GM18505 (cell line): ENCODE results near the gene RASGRF2.
"Not testable (repeated sequence)": the region's sequence is repeated elsewhere in the genome, so short reads cannot be mapped to it uniquely, and the experiment has no call there.

Experiments used
- ATAC-seq: cut with Tn5 transposase; IDR thresholded peaks from one replicate; pipeline ENCODE4 v1.9.1; 2021; ENCODE audit not compliant: unreplicated experiment
- POLR2A ChIP-seq: IDR thresholded peaks from 4 replicates; pipeline ENCODE4 v1.6.1; 2011; ENCODE audit warnings: borderline replicate concordance; ENCODE audit not compliant: insufficient read depth, insufficient read length; ENCODE audit errors: extremely low read depth

Gene RASGRF2

DNA sequence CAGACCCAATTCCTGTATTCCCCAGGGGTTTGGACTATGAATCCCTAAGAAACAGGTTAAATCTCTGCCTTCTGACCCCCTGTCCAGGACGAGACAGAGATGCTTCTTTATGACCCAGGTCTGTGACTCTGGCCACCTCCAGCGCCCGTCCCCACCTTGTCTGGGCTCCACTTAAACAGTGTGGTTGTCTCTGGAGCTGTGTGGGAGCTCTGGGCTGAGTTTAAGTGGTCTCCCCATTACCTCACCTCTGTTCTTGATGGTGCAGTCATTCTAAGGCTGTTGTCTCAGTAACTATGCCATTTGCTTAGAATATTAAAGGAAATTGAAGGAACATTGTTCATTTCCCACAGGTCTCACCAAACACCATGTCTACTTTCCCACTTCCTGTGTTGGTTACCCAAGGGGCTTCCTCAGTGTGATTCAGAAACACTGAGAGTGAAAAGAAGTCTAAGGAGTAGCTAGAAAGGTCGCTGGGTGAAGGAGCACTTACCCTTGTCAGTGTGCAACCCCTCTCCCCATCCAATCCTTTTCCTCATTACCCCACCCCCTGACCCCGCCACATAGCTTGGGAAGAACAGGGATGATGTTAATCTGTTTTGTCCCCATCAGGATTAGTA lies 145.2 kb downstream of the RASGRF2 start:
- no peak for ATAC-seq

DNA sequence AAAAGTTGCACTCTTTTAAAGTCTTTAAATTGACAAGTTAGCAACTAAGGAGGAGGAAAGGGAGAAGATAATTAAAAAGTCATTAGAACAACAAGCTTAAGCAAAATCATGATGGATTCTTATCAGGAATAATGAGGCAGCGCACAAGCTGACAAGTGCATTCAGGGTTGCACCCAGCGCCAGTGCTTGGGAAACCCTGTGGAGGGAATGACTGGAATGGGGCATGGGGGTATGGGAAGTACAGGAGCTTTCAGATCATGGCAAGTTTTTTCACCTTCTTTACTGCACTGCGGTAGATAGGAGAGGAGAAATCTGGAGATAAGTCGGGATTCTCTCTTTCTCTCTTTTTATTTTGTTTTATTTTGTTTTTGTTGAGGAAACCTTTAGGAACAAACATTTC lies 155.1 kb downstream of the RASGRF2 start:
- ATAC-seq, result no peak
- TF ChIP-seq POLR2A, result no peak

More for the DNA sequence above, 145.2 kb downstream of the RASGRF2 start:
- TF ChIP-seq POLR2A, result no peak

DNA sequence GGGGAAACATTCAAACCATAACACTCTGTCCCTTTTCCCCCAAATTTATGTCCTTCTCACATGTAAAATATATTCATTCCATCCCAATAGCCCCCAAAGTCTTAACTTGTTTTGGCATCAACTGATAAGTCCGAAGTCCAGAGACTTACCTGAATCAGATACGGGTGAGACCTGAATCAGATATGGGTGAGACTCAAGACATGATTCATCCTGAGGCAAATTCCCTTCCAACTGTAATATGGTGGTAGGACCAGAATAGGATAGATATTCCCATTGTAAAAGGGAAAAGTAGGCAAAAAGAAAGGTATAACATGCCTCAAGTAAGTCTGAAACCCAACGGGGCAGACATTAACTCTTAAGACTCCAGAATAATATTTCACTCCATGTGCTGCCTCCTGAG lies 157.4 kb downstream of the RASGRF2 start:
- ATAC-seq, result no peak
- TF ChIP-seq POLR2A, result no peak

DNA sequence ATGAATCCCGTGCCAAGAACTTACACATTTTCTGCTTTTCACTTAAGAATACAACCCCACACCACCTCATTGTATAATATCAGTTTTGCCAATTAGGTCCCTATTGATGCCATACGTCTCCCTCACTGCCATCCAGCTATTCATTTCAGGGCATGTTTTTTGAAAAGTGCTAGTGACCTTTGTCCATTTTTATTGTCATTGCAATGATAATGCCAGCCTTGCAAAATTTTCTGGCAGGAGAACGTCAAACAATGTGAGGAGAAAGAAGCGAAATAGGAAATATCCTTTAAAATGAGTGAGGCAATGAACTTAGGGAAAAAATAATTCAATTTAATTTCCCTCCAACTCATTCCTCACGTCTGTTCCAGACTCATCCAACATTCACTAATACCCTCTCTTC lies 161.1 kb downstream of the RASGRF2 start:
- no peak for TF ChIP-seq POLR2A
- no peak for ATAC-seq

DNA sequence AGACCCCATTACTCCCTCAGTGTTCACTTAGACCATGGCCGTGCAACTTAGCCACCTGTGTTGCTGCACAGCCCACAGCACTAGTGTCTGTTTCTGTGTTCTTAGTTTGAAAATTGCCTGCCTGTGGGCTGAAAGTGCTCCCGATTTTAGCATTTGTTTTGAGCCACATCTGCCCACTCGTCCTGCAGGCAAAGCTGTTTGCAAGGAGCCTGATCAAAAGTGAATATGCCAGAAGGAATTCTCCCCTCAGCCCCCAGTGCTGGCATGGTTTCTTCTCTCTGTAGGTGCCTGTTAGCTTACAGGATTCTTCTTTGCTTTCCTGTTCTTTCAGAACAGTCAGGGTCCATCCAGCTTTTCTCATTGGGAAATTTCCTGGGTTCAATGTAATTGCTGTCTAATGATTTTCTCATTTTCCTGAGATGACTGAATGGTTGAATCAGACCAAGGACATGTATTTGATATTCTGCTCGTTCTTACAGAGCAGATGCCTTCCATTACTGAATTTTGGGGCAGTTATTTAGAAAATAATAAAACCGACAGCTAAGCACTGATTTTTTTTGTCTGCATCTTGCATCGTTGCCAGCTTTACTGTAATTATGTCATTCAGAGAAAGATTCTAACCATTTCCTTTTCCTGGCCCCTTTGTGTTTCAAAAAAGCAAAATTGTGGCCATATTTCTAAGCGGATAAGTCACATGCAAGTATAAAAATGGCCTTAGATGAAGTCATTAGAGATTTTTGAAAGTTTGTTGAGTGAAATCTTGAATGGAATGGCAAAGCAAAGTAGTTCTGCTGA lies 161.9 kb downstream of the RASGRF2 start:
- no peak for ATAC-seq
- no peak for TF ChIP-seq POLR2A

DNA sequence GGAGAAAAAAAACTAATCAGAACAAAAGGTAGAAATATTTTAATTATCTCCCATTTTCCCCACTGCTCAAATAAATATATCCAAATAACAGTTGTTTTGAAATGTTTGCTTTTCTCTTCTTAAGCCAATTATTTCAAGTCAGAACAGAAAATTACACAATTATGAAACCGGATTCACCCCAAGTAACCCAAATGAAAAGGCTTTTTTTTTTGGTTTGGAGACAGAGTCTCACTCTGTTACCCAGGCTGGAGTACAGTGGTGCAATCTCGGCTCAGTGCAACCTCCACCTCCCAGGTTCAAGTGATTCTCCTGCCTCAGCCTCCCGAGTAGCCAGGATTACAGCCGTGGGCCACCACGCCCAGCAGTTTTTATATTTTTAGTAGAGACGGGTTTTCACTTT lies 164.5 kb downstream of the RASGRF2 start:
- ATAC-seq, result not testable (repeated sequence)

DNA sequence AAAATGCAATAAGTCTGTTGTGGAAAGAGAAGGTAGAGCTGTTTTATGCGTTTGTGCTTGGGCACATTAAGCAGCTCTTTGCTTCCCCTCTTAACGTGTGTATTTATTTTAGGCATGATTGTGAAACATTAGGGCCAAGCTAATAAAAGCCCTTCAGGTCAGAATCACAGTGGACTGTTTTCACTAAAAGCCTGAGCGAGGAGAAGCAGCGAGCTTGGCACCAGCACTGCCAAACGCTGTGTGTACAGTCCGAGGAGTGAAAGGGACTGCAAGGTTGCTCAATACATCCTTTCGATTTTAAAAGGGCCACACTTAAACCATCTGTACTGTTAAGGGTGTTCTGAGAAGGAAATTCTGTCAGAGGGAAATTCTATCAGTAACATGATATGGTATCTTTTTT lies 165.8 kb downstream of the RASGRF2 start:
- no peak for TF ChIP-seq POLR2A
- ATAC-seq, result no peak

DNA sequence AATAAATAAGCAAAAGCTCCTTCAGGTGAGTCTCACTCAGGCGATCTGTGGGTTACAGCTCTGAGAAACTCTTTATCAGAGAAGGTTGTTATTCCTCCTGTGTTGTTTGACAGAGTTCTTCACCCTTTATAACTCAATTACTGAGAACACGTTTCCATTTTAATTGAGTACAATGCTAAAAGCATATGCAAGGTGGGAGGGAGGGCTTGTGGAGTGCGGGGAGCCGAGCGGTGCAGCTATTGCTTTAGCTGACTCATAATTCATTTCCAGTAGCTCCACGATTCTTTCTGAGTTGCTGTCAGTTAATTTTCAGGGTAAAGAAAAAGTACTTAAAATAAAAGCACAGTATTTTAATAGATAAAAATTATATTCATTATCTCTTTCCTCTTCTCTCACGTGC lies 168.3 kb downstream of the RASGRF2 start:
- ATAC-seq, result no peak
- no peak for TF ChIP-seq POLR2A

DNA sequence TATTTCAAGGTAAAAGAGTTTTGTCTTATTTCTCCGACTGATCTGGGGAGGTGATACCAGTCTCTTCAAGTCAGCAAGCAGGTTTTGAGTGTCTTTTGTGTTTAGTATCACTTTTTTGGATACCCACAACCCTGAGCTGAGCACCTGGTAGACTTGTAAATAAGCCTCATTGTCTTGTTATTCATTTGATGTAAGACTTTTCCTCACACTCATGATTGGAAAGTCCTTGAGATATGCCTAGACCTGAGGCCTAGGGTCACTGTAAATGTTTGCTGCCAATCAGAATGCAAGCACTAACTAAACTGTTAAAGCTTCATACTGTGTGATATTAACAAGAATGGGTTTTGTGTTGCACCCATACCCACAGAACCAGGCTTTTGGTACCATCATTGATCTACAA lies 172.2 kb downstream of the RASGRF2 start:
- no peak for ATAC-seq
- TF ChIP-seq POLR2A, result no peak

DNA sequence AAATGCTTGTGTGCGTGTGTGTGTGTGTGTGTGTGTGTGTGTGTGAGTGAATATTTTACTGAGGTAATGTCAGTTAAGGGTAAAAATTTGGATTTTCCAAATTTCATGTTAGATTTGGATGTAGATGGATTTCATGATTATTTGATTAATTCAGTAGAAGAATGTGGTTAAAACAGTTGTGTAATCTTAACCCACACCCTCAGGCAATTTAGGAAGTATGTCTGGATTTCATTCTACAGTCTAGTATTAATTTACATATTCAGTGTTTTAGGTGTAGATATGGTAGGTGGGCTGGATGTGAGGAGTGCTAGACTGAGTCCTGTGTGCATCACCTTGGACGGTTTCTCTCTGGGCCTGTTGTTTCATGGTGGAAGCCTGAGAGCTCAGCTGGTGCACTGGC lies 173.9 kb downstream of the RASGRF2 start:
- TF ChIP-seq POLR2A, result no peak
- ATAC-seq, result no peak

DNA sequence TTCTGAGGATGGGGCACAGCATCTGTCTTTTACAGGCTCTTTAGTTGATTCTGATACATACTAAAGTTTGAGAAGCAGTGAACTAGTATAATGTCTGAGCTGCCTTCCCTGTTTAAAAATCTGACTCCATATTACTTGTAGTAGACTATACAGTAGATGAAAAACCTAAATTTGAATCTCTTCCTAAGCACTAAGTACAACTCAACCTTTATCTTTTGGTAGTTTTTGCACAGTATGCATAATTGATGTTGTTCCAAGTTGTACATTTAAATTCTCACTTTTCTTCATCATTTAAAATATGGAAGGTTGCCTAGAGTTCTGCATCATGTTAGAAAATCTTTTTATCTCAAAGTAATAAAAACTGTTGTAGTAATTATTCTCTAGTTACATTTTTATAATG lies 174.4 kb downstream of the RASGRF2 start:
- no peak for TF ChIP-seq POLR2A
- no peak for ATAC-seq

DNA sequence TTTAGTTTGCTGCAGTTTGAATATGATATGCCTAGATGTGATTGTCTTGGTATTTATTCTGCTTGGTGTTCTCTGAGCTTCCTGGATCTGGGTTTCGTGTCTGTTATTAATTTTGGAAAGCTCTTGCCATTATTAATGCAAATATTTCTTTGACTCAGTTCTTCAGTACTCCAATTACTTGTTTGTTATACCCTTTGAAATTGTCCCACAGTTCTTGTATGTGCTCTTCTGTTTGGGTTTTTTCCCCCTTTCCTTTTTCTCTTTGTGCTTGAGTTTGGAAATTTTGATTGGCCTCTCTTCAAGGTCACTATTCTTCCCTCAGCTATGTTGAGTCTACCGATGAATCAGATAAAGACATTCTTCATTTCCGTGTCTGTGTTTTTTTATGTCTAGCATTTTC lies 176.4 kb downstream of the RASGRF2 start:
- no peak for TF ChIP-seq POLR2A
- ATAC-seq, result no peak

DNA sequence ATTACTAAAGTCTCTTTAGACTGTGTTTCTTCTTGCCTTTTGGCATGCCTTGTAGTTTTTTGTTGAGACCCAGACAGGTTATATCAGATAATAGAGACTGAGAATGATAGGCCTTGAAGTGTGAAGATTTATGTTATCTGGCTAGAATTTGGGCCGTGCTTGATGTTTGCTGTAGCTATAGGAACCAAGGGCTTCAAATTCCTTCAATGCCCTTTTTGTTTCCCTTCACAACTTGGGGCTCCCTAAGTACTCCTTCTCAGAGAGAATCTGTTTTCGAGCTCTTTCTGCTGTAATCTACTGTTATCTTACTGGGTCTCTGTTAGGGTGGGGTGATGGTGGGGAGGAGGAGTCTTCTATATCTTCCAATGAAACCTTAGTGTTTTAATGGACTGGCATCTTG lies 177.7 kb downstream of the RASGRF2 start:
- ATAC-seq, result no peak
- TF ChIP-seq POLR2A, result no peak

DNA sequence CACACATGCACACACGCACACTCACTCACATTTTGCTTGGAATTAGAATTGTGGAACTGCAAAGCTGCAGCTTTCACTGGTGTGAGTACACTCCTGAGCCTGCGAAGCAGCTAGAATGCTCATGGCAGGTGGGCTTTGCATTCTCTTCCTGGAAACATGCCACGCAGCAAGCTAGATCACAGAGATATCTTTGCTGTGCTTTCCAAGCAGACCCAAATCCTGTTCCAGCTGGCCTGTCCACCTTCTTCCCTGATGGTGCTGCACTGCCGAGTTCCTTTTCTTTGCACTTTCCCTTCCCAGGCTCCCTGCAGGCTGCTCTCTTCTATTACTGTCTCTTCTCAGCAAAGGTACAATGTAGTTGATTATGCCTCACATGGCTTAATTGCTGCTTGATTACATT lies 180.3 kb downstream of the RASGRF2 start:
- no peak for ATAC-seq
- TF ChIP-seq POLR2A, result no peak
